NCI-H2227 (cell line): ENCODE data around the gene SEMA3D.
A peak's percentile ranks its signal among the peaks of the same experiment; 100 is the strongest.

Source experiments
- DNase-seq: peaks from one replicate; lab custom pipeline; 2025; ENCODE audit not compliant: unreplicated experiment; lab: John Stamatoyannopoulos, UW

The SEMA3D gene

DNA sequence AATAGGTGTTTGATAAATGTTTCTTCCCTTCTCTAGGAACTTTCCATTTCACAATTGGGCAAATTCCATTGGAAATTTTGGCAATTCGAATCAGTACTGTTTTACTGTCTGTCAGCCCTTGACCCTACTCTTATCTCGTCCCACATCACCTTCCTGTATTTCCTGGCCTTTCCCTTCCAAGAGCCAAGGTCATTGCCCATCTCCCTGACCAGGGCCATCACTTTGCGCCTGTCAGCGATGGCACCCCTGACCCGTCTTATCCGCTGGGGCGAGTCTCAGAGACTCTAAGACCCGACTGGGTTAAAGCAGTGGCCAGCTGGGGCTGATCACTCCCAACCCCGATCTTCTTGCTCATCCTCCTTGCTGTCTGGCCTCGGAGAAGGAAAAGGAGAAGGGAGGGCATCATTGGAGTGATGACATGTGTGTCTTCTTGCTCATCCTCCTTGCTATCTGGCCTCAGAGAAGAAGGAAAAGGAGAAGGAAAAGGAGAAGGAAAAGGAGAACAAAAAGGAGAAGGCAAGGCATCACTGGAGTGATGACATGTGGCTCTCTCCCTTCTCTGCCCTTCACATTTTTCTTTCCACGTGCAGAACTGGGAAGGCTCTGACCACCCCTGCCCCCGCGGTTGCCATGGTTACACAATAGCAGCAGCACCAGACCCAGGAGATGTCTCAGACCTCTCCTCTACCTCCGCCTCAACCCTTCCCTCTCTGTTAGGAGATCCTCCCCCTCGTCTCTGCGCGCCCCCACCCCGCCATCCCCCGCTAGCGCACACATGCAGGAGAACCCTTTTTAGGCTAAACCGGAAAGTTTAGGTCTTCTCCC is 2.0 kb downstream of the SEMA3D start:
- peak; percentile 26 for DNase-seq

GRCh38 chr7:85183296-85183695 is 3.6 kb downstream of the SEMA3D start:
- no peak for DNase-seq

DNA sequence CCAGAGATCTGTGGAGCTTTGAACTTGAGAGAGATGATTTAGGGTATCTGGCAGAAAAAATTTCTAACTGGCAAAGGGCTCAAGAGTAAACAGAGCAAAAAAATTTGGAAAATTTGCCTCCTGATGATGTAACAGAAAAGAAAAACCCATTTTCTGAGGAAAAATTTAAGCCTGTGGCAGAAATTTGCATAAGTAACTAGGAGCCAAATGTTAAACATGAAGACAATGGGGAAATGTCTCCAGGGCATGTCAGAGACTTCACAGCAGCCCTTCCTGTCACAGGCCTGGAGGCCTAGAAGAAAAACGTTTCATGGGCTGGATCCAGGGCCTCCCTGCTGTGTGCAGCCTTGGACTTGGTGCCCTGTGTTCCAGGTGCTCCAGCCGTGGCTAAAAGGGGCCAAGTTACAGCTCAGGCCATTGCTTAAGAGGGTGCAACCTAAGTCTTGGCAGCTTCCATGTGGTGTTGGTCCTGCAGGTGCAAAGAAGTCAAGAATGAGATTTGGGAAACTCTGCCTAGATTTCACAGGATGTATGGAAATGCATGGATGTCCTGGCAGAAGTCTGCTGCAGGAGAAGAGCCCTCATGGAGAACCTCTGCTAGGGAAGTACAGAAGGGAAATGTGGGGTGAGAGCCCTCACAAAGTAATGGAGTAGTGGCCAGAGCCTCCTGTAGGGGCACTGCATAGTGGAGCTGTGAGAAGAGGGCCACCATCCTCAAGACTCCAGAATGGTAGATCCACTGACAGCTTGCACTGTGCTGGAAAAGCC is 8.1 kb downstream of the SEMA3D start:
- no peak for DNase-seq

- no peak for DNase-seq
Observed at GRCh38 chr7:85177316-85177715, 9.5 kb downstream of the SEMA3D start.

DNA sequence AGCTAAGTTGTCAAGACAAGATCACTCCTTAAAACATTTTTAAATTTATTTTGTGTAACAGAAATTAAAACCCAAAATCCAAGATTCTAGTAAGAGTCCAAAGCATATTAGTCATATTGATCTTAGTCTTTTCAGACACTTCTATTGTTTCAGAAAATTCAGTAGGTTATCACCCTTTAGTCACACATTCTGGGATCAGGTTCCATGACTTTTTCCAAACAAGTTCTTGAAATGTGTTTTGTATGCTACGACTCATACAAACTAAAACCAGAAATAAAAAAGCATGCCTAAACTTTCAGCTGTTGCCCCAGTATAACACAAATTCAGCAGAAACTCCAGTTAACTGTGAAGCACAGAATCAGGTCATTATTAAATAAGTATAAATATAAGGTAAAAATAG is 10.7 kb downstream of the SEMA3D start:
- no peak for DNase-seq

- DNase-seq = no peak
Observed at GRCh38 chr7:85175217-85175616, 11.6 kb downstream of the SEMA3D start.

DNA sequence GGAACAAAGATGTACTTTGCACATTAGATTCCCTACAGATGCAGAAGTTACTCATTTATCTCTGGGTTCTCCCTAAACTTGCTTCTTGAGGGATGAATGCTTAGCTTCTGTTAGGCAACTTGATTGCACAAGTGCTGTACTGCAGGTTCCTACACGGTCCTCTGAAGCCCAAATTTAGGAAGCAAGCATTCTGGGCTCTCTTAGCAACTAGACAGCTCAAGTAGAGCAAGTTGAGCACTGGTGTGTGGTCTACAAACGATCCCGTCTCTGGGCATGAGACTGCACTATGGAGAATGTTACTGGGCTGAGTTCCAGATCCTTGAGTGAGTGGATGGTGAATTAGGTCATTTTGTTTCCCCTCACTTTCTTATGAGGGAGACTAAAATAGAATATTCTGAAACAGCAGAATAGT is 14.3 kb downstream of the SEMA3D start:
- no peak for DNase-seq

DNA sequence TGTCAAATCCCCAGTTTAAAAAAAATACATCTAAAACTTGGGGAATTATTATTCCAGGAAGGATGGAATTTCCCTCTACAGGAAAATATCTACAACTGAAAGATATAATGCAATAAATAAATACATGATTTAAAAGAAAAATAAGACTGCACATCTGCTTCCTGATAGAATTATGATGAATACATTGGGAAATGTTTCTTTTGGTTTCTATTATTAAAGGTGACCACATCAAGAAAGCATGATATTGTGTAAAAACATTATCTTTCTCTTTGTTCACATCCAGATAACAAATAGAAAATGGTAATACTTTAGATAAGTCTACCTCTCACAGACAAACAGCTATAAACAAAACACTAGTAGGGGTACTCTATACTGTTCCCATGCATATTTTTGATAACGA is 19.2 kb downstream of the SEMA3D start:
- no peak for DNase-seq

DNA sequence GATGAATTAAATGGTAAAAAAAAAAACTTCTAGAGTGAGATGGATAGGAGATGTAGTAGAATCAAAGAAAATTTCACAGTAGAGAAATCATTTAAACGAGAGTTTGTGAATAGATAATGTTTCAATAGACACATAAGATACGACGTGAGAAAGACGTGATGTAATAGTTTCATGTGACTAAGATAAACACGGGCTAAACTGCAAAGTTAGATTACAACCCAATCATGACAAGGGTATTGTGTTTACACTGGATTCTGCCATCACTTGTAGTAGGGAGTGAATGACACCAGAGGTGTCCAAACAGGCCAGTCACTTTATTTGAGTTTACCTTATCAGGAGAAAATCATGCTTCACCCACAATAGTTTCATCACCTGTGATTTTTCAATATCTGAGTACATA is 21.6 kb downstream of the SEMA3D start:
- DNase-seq = no peak

DNA sequence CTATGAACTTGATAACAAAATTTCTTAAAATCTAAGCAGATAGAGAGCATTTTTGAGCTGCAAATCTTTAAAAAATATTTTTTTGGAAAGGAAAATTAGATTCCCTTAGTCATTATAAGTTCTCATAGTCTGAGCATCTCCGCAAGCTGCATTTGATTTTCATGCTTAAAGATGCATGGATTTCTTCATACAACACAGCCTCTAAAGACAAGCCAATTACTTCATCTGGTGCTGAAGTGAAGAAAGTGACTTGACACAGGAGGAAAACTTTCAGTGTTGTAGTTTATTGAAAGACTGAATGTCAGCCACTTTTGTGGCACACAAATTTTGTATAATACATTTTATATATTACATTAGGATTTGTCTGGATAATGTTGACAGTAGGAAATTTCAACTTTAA is 22.5 kb downstream of the SEMA3D start:
- no peak for DNase-seq

DNA sequence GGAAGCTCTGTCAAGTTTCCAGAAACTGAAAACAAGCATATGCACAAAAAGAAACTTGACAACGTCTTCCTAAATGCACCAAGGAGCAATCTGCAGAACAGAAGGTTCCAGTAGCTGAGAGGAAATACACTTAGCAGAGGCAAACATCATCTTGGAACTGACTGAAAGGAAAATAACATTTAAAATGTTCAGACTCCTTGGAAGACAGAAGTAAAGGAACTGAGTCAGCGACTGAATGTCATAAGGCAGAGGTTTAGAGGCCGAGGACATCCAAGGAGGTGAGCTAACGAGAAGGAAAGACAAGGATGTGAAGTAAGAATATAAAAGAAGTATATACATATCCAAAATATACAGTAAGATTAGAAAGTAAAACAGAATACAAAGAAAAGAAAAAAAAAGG is 24.1 kb downstream of the SEMA3D start:
- DNase-seq = no peak

DNA sequence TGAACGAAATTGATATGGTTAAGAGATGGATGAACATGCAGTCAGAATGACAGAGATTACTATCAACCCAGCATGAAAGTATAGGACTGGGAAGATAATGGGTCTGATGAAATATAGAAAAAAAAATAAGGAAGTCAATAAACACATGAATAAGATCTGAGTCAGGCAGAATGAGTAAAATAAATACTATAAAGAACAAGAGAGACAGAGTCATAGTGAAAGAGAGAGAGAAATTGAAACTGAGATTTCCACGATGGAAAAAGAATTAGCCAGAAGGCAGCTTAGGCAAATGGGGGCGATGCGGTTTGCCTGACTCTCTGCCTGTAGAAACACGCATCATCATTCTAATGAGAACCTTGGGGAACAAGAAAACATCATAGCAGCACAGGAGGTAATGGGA is 26.6 kb downstream of the SEMA3D start:
- DNase-seq = no peak

DNA sequence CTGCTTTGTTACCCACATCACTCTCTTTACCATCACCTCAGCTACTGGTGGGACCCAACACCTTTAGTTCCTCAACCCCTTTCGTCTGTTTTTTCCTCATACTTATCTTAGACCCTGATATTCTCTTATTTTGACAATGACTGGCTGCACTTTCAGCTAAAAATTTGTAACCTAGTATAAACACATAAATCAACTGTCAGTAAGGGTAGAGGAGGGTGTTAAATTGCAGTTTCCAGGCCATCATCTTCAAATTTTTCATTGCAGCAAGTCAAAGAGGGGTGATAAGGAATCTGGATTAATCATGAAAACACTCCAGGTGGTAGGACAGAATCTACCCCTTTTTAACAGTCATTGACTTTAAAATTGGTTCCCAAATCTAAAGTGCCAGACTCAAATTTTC is 27.9 kb downstream of the SEMA3D start:
- DNase-seq = no peak

GRCh38 chr7:85156661-85157208 is 30.1 kb downstream of the SEMA3D start:
- no peak for DNase-seq

- no peak for DNase-seq
Observed at GRCh38 chr7:85154282-85154937, 32.4 kb downstream of the SEMA3D start.

DNA sequence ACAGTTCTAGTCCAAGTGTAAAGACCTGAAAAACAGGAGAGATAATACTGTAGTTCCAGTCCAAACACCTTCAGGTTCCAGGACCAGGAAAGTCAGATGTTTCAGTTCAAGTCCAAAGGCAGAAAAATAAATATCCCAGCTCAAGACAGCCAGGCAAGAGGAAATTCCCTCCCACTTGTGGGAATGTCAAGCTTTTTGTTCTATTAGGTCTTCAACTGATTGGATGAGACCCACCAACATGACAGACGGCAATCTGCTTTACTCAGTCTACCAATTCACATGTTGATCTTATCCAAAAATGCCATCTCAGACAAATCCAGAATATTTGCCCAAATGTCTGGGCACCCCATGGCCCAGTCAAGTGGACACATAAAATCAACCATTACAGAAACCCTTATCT is 33.1 kb downstream of the SEMA3D start:
- DNase-seq = no peak

- DNase-seq = no peak
Observed at GRCh38 chr7:85150624-85151023, 36.2 kb downstream of the SEMA3D start.

- no peak for DNase-seq
Observed at GRCh38 chr7:85144771-85145170, 42.1 kb downstream of the SEMA3D start.

- no peak for DNase-seq
Observed at GRCh38 chr7:85135977-85136376, 50.9 kb downstream of the SEMA3D start.

DNA sequence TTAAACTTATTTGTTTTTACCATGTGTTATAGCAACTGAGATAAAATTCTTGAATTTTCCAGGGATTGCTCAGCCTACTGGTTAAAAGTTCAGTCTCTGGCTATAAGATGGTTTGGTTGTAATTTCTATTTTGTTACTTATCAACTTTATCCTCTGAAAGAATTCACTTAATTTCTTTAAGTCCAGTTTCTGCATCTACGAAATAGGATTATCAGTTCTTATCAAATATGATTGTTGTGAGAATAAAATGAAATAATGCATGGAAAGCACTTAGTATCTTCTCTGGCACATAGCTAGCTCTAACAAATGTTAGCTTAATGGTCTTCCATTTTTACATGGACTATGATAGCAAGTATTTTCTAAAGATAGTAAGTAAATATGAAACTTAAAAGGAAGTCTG is 53.3 kb downstream of the SEMA3D start:
- no peak for DNase-seq

GRCh38 chr7:85133006-85133405 is 53.9 kb downstream of the SEMA3D start:
- no peak for DNase-seq

GRCh38 chr7:85130702-85131101 is 56.2 kb downstream of the SEMA3D start:
- no peak for DNase-seq
